Brain pericyte (primary cell): Measurements from ENCODE around the gene SAMD4A.

Experiments used
- DNase-seq: peaks from one replicate; pipeline ENCODE4 v3.0.0-alpha.2; 2012; ENCODE audit warnings: low read depth, low spot score

SAMD4A gene

DNA sequence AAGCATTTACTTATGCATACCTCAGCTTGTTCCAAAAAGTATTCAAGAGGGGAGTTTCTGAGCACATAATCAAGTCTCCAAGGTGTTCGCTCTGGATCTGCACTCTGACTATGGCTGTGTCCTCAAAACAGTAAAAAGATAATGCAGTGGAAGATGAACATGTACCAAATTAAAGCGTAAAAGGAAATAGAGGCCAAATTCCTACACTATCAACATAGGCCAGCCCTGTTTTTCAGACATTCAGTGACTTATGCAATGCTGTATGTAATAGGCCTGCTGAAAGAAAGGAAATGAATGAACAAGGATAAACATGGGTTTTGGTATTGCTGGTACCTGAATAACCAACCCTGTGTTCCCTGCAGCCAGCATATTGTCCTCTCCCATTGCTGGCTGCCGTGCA lies 115.7 kb downstream of the SAMD4A start:
- no peak for DNase-seq

DNA sequence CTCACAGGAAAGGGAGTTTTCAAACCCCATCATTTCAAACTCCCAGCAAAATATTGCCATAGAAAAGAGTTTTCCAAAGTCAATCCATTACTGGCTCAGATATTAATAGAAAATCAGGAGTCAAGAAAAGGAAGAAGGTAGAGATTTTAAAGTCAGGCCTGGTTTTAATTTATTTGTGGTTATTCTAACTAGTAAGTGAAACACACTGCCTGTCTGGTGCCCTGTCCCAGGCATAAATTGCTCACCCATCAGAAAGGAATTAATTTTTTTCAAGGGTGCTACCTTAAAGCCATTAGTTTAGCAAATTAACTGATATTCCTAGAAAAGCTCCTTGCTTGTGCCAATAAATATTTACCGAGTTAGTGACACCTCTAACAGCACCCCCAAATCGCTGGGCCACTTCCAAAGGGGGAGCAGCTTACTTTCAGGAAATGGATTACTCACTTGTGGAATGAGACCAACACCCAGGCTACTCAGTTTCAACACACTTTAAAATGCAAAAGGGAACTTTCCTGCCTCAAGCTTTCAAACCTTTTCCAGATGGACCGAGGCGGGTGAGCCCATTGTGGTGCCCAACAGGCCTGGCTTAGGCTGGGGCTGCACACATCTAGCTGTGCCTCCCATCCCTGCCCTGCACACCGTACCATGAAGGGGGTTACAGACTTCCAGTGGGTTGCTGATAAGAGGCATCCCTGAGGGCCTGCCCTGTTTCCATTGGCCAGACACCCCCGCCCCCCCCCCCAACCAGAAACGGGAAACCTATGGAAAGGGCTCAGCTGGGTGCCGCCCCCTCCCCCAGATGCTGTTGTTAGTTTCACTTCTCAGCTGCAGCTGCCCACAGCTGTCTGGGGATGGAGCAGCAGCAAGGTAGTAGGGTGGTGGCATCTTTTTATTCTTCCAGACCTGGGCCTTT lies 117.2 kb downstream of the SAMD4A start:
- DNase-seq: no peak

DNA sequence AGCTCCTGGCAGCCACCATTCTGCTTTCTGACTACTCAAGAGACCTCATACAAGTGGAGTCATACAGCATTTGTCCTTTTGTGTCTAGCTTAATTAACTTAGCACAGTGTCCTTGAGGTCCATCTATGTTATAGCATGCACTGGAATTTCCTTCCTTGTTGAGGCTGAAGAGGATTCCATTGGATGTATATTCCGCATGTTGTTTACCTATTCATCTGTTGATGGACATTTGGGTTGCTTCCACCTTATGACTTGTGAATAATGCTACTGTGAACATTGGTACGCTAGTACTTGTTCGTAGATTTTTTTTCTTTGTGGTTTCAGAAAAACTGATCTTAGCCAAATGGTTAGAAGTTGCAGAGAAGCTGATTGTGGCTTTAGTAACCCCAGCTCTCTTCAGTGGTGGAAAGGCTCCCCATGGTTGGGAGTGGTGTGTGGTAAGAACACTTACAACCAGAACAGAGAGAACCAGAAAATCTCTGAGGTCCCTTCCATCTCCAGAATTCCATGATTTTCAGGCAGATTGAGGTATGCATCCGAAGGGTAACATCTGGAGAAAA lies 118.4 kb downstream of the SAMD4A start:
- no peak for DNase-seq

DNA sequence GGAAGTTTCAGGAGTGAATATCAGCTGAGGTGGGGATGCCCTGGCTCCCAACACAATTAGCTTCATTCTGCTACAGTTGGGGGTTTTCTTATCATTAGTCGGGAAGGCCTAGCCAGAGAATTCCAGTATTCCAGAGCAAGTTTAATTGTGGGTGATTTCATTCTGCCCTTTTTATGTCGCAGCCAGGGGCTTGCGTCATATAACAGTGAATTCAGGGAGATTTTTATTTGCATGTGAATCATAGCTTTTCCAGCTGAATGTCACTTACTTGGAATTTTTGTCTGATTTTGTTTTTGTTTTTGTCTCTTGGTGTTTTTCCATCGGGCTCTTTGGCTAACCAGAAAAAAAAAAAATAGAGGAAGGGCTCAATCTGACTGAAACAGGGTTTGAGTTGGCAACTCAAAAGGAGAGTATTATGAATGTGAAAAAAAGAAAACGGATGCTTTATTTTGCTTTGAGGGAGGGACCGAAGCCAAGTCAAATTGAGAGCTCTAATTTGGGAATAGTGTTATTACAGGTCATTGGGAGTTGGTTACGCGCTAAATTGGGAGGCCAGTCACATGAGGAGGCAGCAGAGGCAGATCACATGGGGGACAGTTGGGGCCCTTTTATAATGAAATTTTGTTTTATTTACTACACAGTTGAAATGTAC lies 119.4 kb downstream of the SAMD4A start:
- DNase-seq: no peak

DNA sequence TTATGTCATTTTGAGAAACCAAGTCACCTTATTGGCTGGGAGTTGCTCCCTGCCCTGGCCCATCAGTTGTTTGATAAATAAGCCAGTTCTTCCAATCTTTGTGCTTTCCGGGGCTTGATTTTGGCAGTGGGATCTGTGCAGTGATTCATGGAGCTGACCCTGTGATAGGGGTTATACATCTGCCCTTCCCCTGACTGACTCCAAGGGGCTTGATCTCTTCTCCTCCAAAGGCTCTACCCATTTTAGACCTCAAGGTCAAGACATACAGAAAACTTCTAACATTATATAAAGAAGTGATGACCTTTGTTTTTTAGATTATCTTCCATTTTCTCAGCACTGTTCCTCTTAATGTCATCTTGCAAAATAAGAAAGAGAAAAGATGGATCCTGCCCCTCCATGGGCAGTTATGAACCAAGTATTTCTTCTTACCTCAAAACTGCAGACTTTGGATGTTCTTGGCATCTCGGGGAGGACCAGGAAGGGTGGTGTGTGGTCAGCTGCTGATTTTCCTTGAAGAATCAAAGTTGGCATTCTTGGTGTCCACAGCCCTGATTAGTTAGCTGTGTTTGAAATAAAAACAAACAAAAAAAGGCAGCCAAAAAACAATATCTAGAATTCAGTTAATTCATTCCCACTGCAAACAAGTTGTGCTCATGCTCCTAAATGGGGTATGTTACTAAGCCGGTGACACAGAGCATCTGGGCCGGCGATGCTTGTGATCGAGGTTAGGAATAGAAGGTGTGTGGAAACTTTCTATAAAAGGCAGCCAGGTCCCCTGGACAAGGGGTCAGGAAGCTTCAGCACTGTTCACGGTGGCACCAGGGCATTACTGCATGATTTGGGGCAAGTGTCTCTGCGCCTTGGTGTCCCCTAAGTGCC lies 120.2 kb downstream of the SAMD4A start:
- no peak for DNase-seq

DNA sequence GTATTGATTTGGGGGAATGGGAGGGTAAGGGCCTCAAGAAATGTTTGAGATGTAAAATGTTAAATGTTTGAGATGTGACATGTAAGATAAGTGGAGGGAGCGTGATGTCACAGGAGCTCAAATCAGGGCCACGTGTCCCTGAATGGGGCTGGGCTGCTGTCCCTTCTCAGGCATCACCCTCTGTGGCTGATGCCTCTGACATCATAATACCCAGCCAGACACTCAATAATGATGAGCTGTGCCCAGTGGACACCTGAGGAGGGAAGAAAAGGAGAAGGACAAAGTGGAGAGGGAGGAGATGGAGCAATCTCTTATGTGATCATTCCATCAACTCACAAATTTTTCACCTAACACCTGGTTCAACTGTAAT lies 120.8 kb downstream of the SAMD4A start:
- DNase-seq: no peak

DNA sequence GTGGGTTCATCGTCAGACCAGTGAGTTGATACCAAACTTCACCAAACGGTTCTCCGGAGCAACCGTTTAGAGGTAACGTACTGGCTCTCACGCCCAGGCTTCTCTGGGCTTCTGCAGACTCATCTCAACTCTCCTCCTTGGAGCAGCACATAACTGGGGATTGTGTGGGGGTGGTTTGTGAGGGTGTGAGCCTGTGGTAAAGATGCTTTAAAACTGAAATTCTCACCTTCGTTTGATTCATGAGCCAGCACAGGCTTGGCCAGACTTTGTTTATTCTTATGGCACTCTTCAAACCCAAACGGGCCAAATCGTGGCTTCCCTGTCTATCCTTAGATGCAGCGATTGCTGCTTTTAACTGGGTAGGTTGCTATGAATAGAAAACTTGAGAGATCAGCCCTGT lies 121.3 kb downstream of the SAMD4A start:
- no peak for DNase-seq

DNA sequence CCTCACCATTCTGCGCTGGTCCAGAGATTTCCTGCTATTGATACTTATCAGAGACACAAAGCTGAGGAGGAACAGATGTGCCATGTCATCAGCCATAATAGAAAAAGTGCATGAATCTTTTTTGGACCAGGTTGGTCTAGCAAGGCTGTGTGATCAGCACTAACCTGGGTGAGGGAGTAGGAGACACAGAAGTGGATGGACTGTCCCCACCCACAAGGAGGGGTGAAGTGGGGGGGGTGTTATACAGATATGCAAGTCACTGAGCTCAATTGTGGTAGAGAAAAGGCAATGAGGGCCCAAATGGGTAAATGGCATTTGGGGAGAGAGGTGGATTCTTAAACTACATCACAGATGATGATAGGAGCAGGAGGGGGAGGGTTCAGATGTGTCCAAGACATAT lies 123.0 kb downstream of the SAMD4A start:
- DNase-seq: no peak

DNA sequence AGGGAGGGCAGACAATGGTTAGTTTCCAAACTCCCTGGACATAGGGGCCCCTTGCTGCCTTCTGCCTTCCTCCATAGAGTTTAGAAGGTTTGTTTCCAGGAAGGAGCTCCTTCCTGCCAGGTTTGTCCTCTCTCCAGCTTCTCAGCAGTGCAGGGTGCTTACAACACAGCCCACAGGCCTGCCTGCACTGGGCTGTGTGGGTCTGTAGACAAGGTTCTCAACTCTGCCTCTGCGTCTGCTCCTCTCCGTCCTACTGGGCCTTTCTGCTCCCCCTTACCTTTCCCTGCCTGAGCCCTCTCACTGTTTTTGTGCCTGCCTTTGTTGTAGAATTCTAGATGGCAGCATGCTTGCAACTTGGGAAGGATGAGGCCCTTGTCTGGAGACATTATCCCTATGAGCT lies 124.0 kb downstream of the SAMD4A start:
- no peak for DNase-seq

DNA sequence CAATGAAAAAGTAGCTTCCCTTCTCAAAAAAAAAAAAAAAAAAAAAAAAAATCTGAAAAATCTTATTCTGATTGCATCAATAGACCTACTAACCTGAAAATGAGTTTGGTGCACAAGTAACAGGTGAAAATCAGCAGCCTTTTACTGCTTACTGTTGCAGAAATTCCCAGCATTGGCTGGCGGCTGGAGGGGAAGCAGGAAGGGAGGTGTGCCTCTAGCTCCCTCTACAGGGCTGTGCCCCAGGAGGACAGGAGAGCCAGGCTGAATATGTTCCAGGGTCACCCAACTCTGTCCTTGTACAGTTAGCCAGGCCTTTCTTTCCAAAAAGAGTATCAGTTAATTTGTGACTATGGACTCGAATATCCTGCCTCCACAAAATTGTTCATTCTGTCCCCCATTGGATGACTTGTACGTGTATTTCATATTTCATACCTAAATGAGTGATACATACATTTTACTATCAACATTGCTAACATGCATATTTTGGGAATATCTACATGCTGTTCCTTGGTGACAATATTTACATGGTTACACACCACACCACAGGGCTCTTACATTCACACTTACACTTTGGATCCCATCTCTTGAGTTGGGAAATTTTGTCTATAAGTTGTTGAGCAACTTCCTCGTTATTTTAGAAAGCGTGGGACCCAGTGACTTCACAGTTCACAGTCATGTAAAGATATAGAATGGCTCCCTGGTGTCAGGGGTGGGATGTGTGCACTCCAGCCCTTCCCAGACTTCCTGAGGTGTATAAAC lies 124.8 kb downstream of the SAMD4A start:
- DNase-seq: no peak

DNA sequence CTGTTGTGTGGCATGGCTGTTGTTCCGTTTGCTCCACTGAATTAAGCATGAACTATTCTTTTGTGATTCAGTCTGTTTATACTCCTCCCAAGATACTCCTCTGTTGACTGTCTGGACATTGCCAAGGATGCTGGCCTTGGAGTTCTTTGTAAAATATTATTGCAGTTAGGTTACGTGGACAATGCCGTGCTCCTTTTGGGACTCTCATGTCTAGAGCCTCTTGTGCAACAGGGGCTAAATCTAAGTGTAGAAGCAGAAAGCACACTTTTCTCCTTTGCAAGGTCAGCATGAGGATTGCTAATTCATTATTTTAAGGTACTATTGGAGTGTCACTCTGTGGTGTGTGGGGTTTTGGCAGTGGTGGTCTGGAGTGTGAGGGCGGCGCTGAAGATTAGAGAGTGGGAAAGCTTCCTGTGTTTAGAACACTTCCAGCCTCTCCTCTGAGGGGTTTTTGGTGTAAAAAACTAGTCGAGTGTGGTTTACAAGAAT lies 125.4 kb downstream of the SAMD4A start:
- no peak for DNase-seq

DNA sequence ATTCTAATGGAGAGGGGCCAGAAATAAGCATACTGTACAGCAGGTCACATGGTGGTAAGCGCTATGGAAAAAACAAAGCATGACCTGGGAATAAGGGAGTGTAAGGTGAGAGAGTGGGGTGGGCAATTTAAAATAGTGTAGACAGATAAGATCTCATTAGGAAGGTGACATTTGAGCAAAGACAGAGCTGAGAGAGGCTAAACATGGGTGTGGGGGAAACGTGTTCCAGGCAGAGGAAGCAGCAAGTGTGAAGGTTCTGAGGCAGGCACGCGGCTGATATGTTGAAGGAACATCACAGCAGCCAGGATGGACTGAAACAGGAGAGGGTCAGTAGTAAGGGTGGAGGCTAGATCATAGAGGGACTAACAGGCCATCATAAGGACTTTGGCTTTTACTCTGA lies 126.8 kb downstream of the SAMD4A start:
- no peak for DNase-seq

DNA sequence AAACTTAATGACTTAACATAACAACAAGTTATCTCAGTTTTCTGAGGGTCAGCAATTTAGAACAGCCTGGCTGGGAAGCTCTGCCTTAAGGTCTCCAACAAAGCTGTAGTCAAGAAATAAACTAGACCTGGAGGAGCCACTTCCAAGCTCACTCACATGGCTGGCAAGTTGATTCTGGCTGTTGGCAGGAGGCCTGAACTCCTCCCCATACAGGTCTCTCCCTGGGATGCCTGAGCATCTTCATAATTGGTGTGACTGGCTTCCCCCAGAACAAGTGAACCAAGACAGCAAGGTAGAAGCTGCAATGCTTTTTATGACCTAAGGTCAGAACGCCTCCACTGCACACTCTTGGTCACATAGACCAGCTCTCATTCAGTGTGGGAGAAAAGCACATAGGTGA lies 128.3 kb downstream of the SAMD4A start:
- no peak for DNase-seq

DNA sequence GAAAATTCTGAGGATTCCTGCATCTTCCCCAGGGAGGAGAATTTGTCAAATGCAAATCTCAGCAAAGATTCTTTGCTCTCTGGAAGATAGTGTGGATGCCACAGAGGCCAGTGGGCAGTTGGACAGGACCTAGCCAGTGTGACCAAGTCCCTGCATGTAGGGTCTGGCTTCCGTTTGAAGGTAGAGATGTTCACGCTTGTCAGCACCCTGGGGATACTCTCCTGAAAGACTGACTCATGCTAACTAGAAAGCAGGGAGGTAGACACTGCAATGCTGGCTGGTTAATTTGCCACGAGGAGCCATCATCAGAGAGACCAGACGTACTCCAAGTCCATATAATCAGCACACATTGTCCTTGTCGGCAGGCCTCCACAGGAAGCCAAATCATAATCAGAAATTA lies 130.1 kb downstream of the SAMD4A start:
- no peak for DNase-seq

DNA sequence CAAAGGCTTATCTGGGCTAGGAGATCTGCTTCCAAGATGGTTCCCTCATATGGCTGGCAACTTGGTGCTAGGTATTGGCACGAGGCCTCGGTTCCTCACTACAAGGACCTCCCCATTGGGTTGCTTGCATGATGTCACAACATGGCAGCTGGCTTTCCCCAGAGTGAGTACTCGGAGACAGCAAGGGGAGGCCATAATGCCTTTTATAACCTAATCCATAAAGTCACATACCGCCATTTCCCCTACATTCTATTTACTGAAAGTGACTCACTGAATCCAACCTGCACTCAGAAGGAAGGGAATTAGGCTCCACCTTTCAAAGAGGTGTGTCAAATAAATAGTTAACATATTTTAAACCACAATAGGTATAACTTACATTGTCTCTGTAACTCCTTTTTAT lies 130.9 kb downstream of the SAMD4A start:
- DNase-seq: no peak

DNA sequence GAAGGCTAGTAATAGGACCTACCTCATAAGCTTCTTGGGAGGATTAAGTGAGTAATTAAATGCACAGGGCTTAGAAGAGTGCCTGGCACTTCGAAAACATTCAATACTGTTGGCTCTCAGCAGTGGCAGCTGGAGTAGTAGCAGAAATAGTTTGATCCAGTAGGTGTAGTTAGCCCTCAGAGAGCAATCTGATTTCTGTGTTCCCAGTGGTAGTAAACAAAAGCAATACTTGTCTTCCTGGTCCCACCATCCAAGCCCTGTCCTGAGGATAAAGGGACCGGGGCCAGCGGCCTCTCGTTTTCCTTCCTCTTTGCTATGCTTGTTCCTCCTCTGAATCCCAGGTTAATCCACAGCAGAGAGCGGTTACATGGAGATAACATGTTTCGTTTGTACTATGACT lies 131.6 kb downstream of the SAMD4A start:
- DNase-seq: no peak

DNA sequence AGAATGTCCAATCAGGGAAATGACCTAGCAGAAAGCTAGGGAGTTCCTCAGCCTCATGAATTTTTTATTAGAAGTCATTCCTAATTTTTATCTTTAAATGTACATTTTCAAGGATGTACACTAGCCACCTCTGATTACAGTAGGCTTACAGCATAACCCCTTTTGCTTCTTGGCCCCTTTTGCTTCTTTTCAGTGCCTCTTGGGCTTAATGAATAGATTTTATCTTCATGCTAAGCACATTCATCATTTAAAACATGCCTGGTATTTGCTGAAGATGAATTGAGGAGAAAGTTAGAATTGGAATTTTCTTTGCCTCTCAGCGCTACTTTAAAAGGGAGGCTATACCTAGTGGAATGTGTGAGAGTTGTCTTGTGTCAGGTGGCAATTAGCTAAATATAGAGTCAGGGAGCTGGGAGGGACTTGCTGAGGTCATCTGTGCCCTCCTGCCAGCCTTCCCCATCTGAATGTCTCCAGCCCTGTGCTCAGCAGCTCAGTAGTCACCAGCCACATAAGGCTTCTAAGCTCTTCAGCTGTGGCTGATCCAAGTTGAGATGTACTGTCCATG lies 132.1 kb downstream of the SAMD4A start:
- DNase-seq: no peak

DNA sequence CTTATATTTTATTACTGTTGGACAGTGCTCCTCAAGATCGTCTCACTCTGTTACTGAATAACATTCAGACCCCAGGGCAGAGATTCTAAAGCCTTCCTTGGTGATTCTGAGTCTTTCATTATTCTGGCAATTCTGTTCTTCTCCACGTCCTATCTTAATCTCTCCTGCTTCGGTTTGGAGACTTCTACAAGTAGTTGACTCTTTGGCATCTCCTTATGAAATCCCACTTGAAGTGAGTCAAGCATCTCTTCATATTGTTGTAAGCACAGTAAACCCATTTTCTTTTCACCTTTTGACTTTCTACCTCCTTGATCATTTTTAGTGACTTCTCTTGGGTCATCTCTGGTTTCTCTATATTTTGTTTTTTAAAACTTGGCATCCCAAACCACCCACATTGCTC lies 132.8 kb downstream of the SAMD4A start:
- DNase-seq: no peak

DNA sequence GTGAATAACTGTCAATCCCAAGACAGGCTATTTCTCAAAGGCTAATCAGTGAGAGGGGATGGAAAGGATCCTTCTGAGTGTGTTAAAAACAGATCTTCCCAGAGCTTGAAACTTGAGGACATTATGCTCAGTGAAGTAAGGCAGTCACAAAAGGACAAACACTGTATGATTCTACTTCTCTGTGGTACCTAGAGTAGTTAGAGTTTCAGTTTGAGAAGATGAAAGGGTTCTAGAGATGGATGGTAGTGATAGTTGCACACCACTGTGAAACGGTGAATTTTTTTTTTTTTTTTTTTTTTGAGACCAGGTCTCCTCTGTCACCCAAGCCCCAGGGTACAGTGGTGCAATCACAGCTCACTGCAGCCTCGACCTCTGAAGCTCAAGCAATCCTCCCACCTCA lies 133.8 kb downstream of the SAMD4A start:
- no peak for DNase-seq

DNA sequence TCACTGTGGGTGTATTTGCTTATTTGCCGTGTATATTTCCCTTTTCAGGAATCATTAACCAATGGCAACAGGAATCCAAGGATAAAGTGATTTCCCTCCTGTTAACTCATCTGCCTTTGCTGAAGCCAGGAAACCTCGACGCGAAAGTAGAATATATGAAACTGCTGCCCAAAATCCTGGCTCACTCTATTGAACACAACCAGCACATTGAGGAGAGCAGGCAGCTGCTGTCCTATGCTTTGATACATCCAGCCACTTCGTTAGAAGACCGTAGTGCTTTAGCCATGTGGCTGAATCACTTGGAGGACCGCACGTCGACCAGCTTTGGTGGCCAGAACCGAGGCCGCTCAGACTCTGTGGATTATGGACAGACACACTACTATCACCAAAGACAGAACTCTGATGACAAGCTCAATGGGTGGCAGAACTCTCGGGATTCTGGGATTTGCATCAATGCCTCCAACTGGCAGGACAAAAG lies 135.1 kb downstream of the SAMD4A start:
- no peak for DNase-seq

DNA sequence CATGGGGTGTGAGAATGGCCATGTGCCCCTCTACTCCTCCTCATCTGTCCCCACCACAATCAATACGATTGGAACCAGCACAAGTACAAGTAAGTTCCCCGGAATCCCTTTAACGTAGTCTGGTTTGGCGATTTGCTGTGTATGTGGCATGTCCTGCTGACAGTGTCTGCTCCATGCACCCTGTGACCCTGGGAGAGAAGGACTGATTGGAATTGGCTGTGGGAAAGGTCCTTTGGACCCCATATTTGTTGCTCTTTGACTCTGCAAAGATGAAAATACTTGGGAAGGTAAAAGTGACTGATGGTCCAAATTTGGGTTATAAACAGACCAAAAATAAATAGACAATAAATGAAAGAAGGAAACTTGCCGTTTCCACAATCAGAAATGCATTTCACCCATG lies 135.6 kb downstream of the SAMD4A start:
- no peak for DNase-seq
